D721Med (cell line): ENCODE results near the gene PSMB2.
A peak's percentile ranks its signal among the peaks of the same experiment; 100 is the strongest.

Experiments
- DNase-seq: peaks from one replicate; pipeline ENCODE4 v3.0.0; 2011; ENCODE audit warnings: low spot score; ENCODE audit not compliant: insufficient read length
- FAIRE-seq: peaks from 2 replicates; lab custom pipeline; 2011; peaks lifted over from hg19 to GRCh38; lab: Jason Lieb, UNC
- CTCF ChIP-seq: IDR thresholded peaks from 2 replicates; pipeline ENCODE4 v1.5.1; 2012; ENCODE audit warnings: mild to moderate bottlenecking, control low read depth; ENCODE audit not compliant: insufficient read depth; ENCODE audit errors: missing control alignments

PSMB2 gene

GRCh38 chr1:35646043-35646442 is 4.7 kb upstream of the PSMB2 start:
- DNase-seq (no peak), FAIRE-seq (no peak)
- no peak for TF ChIP-seq CTCF

- TF ChIP-seq CTCF, result no peak
- FAIRE-seq (no peak), DNase-seq (no peak)
These were observed 2.9 kb upstream of the PSMB2 start for GRCh38 chr1:35644204-35644603.

GRCh38 chr1:35642471-35642955 is 1.2 kb upstream of the PSMB2 start:
- DNase-seq, result no peak

DNA sequence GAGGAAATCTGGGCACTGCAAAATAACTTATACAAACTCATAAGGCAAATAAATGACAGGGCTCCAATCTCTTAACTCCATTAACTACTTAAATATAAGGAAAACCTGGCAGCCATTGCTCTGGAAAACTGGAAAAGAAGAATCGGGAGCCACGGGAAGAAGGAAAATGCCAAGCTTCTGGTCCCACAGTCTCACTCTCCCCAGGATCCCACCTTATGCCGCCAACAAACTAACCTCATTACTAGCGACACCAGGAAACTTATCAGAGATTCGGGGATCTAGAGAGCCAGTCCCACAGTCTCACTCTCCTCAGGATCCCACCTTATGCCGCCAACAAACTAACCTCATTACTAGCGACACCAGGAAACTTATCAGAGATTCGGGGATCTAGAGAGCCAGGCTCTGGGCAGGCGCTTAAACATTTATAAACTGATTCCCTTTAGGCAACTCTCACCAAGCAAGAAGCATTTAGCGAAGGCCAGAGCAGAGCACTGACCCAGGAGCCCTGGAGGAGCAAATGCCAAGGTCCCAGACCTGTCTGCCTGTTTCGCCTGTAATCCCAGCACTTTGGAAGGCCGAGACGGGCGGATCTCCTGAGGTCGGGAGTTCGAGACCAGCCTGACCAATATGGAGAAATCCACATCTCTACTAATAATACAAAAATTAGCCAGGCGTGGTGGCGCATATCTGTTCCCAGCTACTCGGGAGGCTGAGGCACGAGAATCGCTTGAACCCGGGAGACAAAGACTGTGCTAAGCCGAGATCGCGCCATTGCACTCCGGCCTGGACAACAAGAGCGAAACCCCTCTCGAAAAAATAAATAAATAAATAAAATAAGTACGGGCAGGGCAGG is 720 bp downstream of the PSMB2 start:
- FAIRE-seq, result no peak
- no peak for DNase-seq
- no peak for TF ChIP-seq CTCF

More at GRCh38 chr1:35642471-35642955, 1.2 kb upstream of the PSMB2 start:
- FAIRE-seq, result no peak
- no peak for TF ChIP-seq CTCF

DNA sequence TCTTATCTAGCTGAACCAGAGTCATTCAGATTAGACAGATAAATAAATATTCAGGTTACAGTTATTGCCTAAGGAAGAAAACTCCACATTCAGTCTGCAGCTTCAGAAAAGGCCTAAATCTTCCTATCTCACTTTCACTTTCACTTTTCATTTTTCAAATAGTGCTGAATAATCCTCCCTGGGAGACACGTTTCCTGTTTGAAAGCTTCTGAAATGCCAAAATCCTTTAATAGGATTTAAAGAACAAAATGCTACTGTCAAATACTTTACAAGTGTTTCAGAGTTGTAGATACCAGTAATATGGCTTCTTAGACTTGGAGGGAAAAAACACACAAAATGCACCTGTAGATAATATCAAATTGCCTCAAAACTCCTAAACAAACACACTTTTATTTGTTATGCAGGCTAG is 3.9 kb downstream of the PSMB2 start:
- TF ChIP-seq CTCF, result no peak
- peak; percentile 25 for FAIRE-seq
- peak; percentile 49 for DNase-seq

DNA sequence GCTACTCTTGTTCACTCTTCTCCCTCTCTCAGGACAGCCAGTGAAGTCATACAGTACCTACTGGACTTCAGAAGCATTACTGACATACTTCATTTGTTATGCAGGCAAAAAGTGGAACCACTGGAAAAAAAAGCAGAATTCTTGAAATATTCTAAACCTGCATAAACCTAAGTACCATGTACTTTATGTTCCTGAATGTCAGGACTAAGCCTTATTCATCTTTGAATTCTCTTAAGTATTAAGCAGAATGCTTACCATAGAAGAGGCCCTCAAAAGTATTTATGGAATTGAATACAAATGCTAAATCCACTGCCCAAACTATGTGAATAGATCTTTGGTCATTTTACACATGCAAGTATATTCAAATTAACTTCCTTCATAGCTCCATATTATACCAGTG is 7.8 kb downstream of the PSMB2 start:
- FAIRE-seq (no peak), DNase-seq (no peak)
- TF ChIP-seq CTCF, result no peak

- no peak for TF ChIP-seq CTCF
- no peak for FAIRE-seq
- DNase-seq, result no peak
These were observed 9.9 kb downstream of the PSMB2 start for GRCh38 chr1:35631396-35631795.
